A673 (cell line): ENCODE results near the gene PHLPP2. TPM values are rescaled to one million over a fixed set of nuclear protein-coding genes. Genes with fewer than 3 reads are reported as not detected.

ENCODE experiments used
- BruUV-seq: library from RNA; stranded (reverse); fragments of 400-500 nt; replicated peaks from 2 replicates; lab custom pipeline; 2021; lab: Mats Ljungman, UMichigan
- CTCF ChIA-PET: fragments of 300-600 bp; sonication (Branson Sonifier 250); formaldehyde crosslinking; loops from one replicate; lab custom pipeline; 2022; ENCODE audit warnings: antibody characterized with exemption; lab: Charles Lee
- POLR2A ChIA-PET: fragments of 300-600 bp; sonication (Branson Sonifier 250); formaldehyde crosslinking; loops from one replicate; lab custom pipeline; 2022; ENCODE audit warnings: antibody characterized with exemption; ENCODE audit not compliant: low non-redundant PET; lab: Charles Lee
- DNase-seq: peaks from one replicate; pipeline ENCODE4 v3.0.0-alpha.2; 2015; ENCODE audit warnings: low spot score
- H3K27ac ChIP-seq: fragments of 200-600 bp; sonication (generic); 2 replicates; pipeline ENCODE4 v1.5.1; 2016; ENCODE audit warnings: mixed run types, low read depth, mild to moderate bottlenecking, mixed read lengths, antibody characterized with exemption, low read length; ENCODE audit not compliant: poor library complexity, severe bottlenecking
- H3K27me3 ChIP-seq: fragments of 200-600 bp; sonication (generic); replicated peaks from 2 replicates; pipeline ENCODE4 v1.6.1; 2017; ENCODE audit warnings: mixed run types, low read depth, mild to moderate bottlenecking, mixed read lengths, antibody characterized with exemption, low read length; ENCODE audit not compliant: insufficient read depth, poor library complexity
- H3K36me3 ChIP-seq: fragments of 200-600 bp; sonication (generic); 2 replicates; pipeline ENCODE4 v1.6.1; 2016; ENCODE audit warnings: mixed run types, mild to moderate bottlenecking, mixed read lengths, antibody characterized with exemption, low read length; ENCODE audit not compliant: insufficient read depth, poor library complexity, severe bottlenecking
- H3K4me1 ChIP-seq: fragments of 200-600 bp; sonication (generic); 2 replicates; pipeline ENCODE4 v1.6.1; 2017; ENCODE audit warnings: mixed run types, mild to moderate bottlenecking, mixed read lengths, antibody characterized with exemption, low read length; ENCODE audit not compliant: insufficient read depth, poor library complexity, severe bottlenecking
- H3K4me3 ChIP-seq: fragments of 200-600 bp; sonication (generic); 2 replicates; pipeline ENCODE4 v1.5.1; 2016; ENCODE audit warnings: low read depth, mixed run types, mild to moderate bottlenecking, mixed read lengths, low read length; ENCODE audit not compliant: poor library complexity, severe bottlenecking
- H3K9me3 ChIP-seq: fragments of 200-600 bp; sonication (generic); 2 replicates; pipeline ENCODE4 v1.6.1; 2016; ENCODE audit warnings: mixed run types, low read depth, mild to moderate bottlenecking, mixed read lengths, antibody characterized with exemption, low read length; ENCODE audit not compliant: poor library complexity, severe bottlenecking
- CTCF ChIP-seq: fragments of 300-800, 200-600 bp; sonication (generic); conservative IDR thresholded peaks from 2 replicates; pipeline ENCODE4 v1.5.1; 2017; ENCODE audit warnings: low read depth, mild to moderate bottlenecking, antibody characterized with exemption, low read length, moderate library complexity, mixed read lengths
- EZH2 ChIP-seq: fragments of 200-600 bp; sonication (generic); IDR thresholded peaks from 2 replicates; pipeline ENCODE4 v1.6.1; 2017; ENCODE audit warnings: borderline replicate concordance, low read depth, mild to moderate bottlenecking, mixed read lengths, antibody characterized with exemption, low read length; ENCODE audit not compliant: poor library complexity, severe bottlenecking
- intact Hi-C: fragments of 100-400 bp; cut with micrococcal nuclease; formaldehyde crosslinking; loops from one replicate; pipeline ENCODE4 v1.10.0; 2022; ENCODE audit not compliant: unreplicated experiment
- total RNA-seq: library from RNA; stranded (reverse); gene quantifications from 2 replicates; pipeline ENCODE4 v1.2.3, GENCODE V29; 2021

Gene PHLPP2
- total RNA-seq, 1 experiment from 2014 or later: 18.3 TPM

GRCh38 chr16:71727551-71728324 is 3.2 kb upstream of the PHLPP2 start:
- TF ChIP-seq EZH2: no peak
- peaks cover 9% of the 10 kb centered on the region for H3K4me1 ChIP-seq
- H3K4me3 ChIP-seq: no peak overlapping the region
- H3K27me3 ChIP-seq: no peaks in the 10 kb centered on the region
- H3K9me3 ChIP-seq: no peaks in the 10 kb centered on the region
- no peak for DNase-seq
- ChIA-PET POLR2A (no interaction called here), CTCF (no interaction called here)
- intact Hi-C loops: no loop called here
- BruUV-seq: no TSS peak
- no peak overlapping the region for H3K27ac ChIP-seq
- peaks cover 19% of the 10 kb centered on the region for H3K36me3 ChIP-seq

GRCh38 chr16:71726476-71727315 is 2.2 kb upstream of the PHLPP2 start:
- peaks cover 16% of the 10 kb centered on the region for H3K4me1 ChIP-seq
- H3K27ac ChIP-seq: no peak overlapping the region
- CTCF ChIA-PET: interaction anchor here (0.6 kb wide), 1 partner anchor 54 kb away, joined by 4 read pairs; no protein-coding TSS in a partner anchor
- no TSS peak for BruUV-seq
- no peaks in the 10 kb centered on the region for H3K27me3 ChIP-seq
- H3K4me3 ChIP-seq: no peak overlapping the region
- DNase-seq: no peak
- TF ChIP-seq EZH2 (no peak), CTCF (no peak)
- no peaks in the 10 kb centered on the region for H3K9me3 ChIP-seq
- POLR2A ChIA-PET: interaction anchor here (0.6 kb wide), 1 partner anchor 115 kb away, joined by 3 read pairs; no protein-coding TSS in a partner anchor
- intact Hi-C loops: no loop called here
- peaks cover 8% of the 10 kb centered on the region for H3K36me3 ChIP-seq

GRCh38 chr16:71723537-71724319 is 773 bp downstream of the PHLPP2 start:
- intact Hi-C loops: no loop called here
- no TSS peak for BruUV-seq
- Histone ChIP-seq H3K27me3 (no peaks in the 10 kb centered on the region), H3K36me3 (no peaks in the 10 kb centered on the region), H3K4me1 (peaks cover 9% of the 10 kb centered on the region), H3K9me3 (no peaks in the 10 kb centered on the region), H3K27ac (peak overlapping the region; percentile 82), H3K4me3 (peak overlapping the region; percentile 92)
- peak; percentile 85 for DNase-seq
- ChIA-PET POLR2A (no interaction called here), CTCF (no interaction called here)
- TF ChIP-seq EZH2: no peak
